Keratinocyte (primary cell): ENCODE measurements around the gene MFAP1. TPM values are rescaled to one million over a fixed set of nuclear protein-coding genes. Genes with fewer than 3 reads are reported as not detected.

Experiments
- DNase-seq: peaks from one replicate; pipeline ENCODE4 v3.0.0-alpha.2; 2011; ENCODE audit warnings: low read depth, missing footprints, low spot score
- FAIRE-seq: peaks from 2 replicates; lab custom pipeline; 2011; peaks lifted over from hg19 to GRCh38; lab: Jason Lieb, UNC
- H2AFZ ChIP-seq: 2 replicates; pipeline ENCODE4 v1.6.0; 2012; ENCODE audit warnings: low read length, control low read depth, inconsistent platforms; ENCODE audit not compliant: control insufficient read depth
- H3K27ac ChIP-seq: 2 replicates; pipeline ENCODE4 v1.5.1; 2011; ENCODE audit warnings: low read length; ENCODE audit not compliant: control insufficient read depth, insufficient read depth
- H3K27me3 ChIP-seq: 3 replicates; pipeline ENCODE4 v1.6.0; 2011; ENCODE audit warnings: low read length; ENCODE audit not compliant: control insufficient read depth, insufficient read depth; ENCODE audit errors: extremely low read depth
- H3K36me3 ChIP-seq, 2 experiments: 2 replicates in 1 of 2; 3 replicates in 1 of 2; pipeline ENCODE4 v1.5.1; 2011; ENCODE audit warnings: low read length in 2 of 2, mild to moderate bottlenecking in 1 of 2; ENCODE audit not compliant: control insufficient read depth in 2 of 2, insufficient read depth in 2 of 2; ENCODE audit errors: extremely low read depth in 1 of 2
- H3K4me1 ChIP-seq: 3 replicates; pipeline ENCODE4 v1.5.1; 2011; ENCODE audit warnings: low read length; ENCODE audit not compliant: control insufficient read depth, insufficient read depth; ENCODE audit errors: extremely low read depth
- H3K4me2 ChIP-seq: 3 replicates; pipeline ENCODE4 v1.6.0; 2011; ENCODE audit warnings: low read depth, low read length; ENCODE audit not compliant: control insufficient read depth, insufficient read depth; ENCODE audit errors: extremely low read depth
- H3K4me3 ChIP-seq, 3 experiments: fragments of 200-600 bp in 1 of 3; sonication (generic) in 1 of 3; 2 replicates in 2 of 3; 3 replicates in 1 of 3; pipeline ENCODE4 v1.5.1; 2011 to 2016; ENCODE audit warnings: low read length in 3 of 3, mild to moderate bottlenecking in 3 of 3, control low read depth in 2 of 3, inconsistent platforms in 1 of 3, low read depth in 1 of 3, mixed read lengths in 1 of 3, mixed run types in 1 of 3, moderate library complexity in 1 of 3; ENCODE audit not compliant: control insufficient read depth in 2 of 3, insufficient read depth in 2 of 3; ENCODE audit errors: extremely low read depth in 1 of 3
- H3K79me2 ChIP-seq: 2 replicates; pipeline ENCODE4 v1.6.0; 2012; ENCODE audit warnings: low read length; ENCODE audit not compliant: control insufficient read depth, insufficient read depth
- H3K9ac ChIP-seq: 3 replicates; pipeline ENCODE4 v1.6.0; 2011; ENCODE audit warnings: low read length; ENCODE audit not compliant: control insufficient read depth, insufficient read depth; ENCODE audit errors: extremely low read depth
- H3K9me1 ChIP-seq: 3 replicates; pipeline ENCODE4 v1.6.0; 2011; ENCODE audit warnings: low read length; ENCODE audit not compliant: control insufficient read depth, insufficient read depth; ENCODE audit errors: extremely low read depth
- H3K9me3 ChIP-seq: 2 replicates; pipeline ENCODE4 v1.5.1; 2012; ENCODE audit warnings: low read depth, low read length; ENCODE audit not compliant: control insufficient read depth
- H4K20me1 ChIP-seq: 3 replicates; pipeline ENCODE4 v1.6.0; 2011; ENCODE audit warnings: low read length; ENCODE audit not compliant: control insufficient read depth, insufficient read depth; ENCODE audit errors: extremely low read depth
- CTCF ChIP-seq, 3 experiments: IDR thresholded peaks in 1 of 3; conservative IDR thresholded peaks in 1 of 3; optimal IDR thresholded peaks in 1 of 3; 2 replicates in 2 of 3; 3 replicates in 1 of 3; pipeline versions ENCODE3 to v1.5.1; 2011; ENCODE audit warnings: low read length in 3 of 3, mild to moderate bottlenecking in 3 of 3, moderate library complexity in 2 of 3, control low read depth in 1 of 3, inconsistent platforms in 1 of 3; ENCODE audit not compliant: insufficient read depth in 2 of 3; ENCODE audit errors: extremely low read depth in 1 of 3
- EZH2 ChIP-seq: IDR thresholded peaks from one replicate; pipeline ENCODE4 v1.6.1; 2012; ENCODE audit warnings: inconsistent platforms, mild to moderate bottlenecking, low read length, moderate library complexity
- dilution Hi-C: fragments of 300-500 bp; cut with MboI; formaldehyde crosslinking; loops from one replicate; pipeline ENCODE4 v1.7.0; 2020; ENCODE audit warnings: low sequenced_read_pairs; ENCODE audit not compliant: extremely low pct_ligation_motif_present
- polyA plus RNA-seq, 5 experiments: library from polyadenylated mRNA; depleted of rRNA in 3 of 5; stranded (reverse) in 3 of 5; stranded (forward) in 1 of 5; unstranded in 1 of 5; fragments of >200 nt; gene quantifications; 1 replicate in 1 of 5; 2 replicates in 3 of 5; 3 replicates in 1 of 5; pipeline versions ENCODE4 v1.2.1 to v1.2.3, GENCODE V29; 2011 to 2012; ENCODE audit warnings: missing spikeins in 2 of 5, low read depth in 1 of 5, low replicate concordance in 1 of 5

The MFAP1 gene
- polyA plus RNA-seq, 1 donor (not counting 4 experiments of a cell fraction or from before 2014, with no cell fraction given) = 25.6 TPM

DNA sequence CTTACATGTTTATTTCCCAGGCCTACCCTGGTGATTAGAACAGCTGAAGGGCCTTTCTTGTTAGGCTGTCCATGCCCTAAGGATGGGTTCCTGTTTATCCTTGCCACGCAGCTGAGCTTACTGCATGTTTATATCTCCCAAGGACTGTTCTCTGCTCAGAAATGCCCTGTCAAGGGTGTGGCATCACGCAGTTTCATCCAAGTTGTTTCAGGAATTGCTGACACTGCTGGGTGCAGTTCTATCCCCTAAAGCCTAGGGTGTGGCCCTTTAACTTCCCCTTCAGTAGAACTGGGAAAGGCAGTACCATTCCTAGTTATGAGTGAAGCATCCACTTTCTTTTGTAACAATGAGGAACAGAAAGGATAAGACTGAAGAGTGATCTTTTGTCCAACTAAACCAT, 52.7 kb downstream of the MFAP1 start:
- DNase-seq = no peak
- no peak for TF ChIP-seq CTCF (optimal IDR thresholded peaks at IDR 0.05 in 1 of 3, IDR thresholded peaks at IDR 0.05 in 1 of 3, conservative IDR thresholded peaks at IDR 0.05 in 1 of 3; ENCODE audit: extremely low read depth in 1 of 3, insufficient read depth in 2 of 3, low read length in 3 of 3)
- TF ChIP-seq EZH2 = no peak
- H3K4me1 ChIP-seq = peaks cover 16% of the 10 kb centered on the region
- no peak overlapping the region for H3K4me3 ChIP-seq
- H3K27me3 ChIP-seq = no peaks in the 10 kb centered on the region
- H3K9ac ChIP-seq = no peak overlapping the region
- no peak overlapping the region for H2AFZ ChIP-seq
- dilution Hi-C loops = no loop called here
- FAIRE-seq = no peak
- no peak overlapping the region for H3K27ac ChIP-seq
- H4K20me1 ChIP-seq = no peaks in the 10 kb centered on the region
- no peaks in the 10 kb centered on the region for H3K9me1 ChIP-seq
- H3K79me2 ChIP-seq = no peaks in the 10 kb centered on the region
- no peaks in the 10 kb centered on the region for H3K9me3 ChIP-seq
- no peak overlapping the region for H3K4me2 ChIP-seq
- H3K36me3 ChIP-seq = peaks cover 25 to 45% of the 10 kb centered on the region in 2 experiments

DNA sequence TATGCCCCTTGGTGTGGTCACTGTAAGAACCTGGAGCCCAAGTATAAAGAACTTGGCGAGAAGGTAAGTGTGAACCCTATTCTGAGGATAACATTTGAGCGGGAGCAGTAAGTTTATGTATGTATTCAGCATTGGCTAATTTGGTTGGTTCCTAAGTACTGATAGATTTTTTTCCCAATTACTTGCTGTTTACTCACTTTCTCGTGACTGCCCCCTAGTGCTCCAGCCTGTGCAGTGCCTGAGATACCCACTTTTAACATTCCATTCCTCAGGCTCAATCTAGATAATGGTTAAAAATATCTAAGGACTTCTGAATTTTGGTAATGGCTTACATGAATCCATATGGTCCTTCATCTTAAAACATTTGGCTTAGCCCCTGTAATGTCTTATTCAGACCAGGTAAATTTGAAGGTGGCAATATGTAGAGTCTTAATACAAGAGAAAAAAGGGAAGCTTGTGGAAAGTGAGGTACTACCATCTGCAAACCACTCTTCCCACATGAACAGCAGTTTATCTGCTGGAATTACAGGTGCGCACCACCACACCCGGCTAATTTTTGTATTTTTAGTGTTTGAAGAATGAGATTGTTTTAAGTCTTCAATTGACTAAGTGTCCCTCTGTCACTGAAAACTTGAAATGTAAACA, 54.8 kb downstream of the MFAP1 start:
- no peaks in the 10 kb centered on the region for H3K9me1 ChIP-seq
- H3K4me3 ChIP-seq = no peak overlapping the region
- no peak for DNase-seq
- no peak for TF ChIP-seq EZH2
- TF ChIP-seq CTCF (optimal IDR thresholded peaks at IDR 0.05 in 1 of 3, IDR thresholded peaks at IDR 0.05 in 1 of 3, conservative IDR thresholded peaks at IDR 0.05 in 1 of 3; ENCODE audit: extremely low read depth in 1 of 3, insufficient read depth in 2 of 3, low read length in 3 of 3) = peak; percentile 68 to 79 (median 76)
- no peak overlapping the region for H3K9ac ChIP-seq
- no peak overlapping the region for H2AFZ ChIP-seq
- dilution Hi-C loops = no loop called here
- no peaks in the 10 kb centered on the region for H3K27me3 ChIP-seq
- H3K79me2 ChIP-seq = no peaks in the 10 kb centered on the region
- H3K36me3 ChIP-seq = peaks cover 32 to 59% of the 10 kb centered on the region in 2 experiments
- H3K27ac ChIP-seq = no peak overlapping the region
- H3K4me2 ChIP-seq = no peak overlapping the region
- H3K9me3 ChIP-seq = no peaks in the 10 kb centered on the region
- FAIRE-seq = peak; percentile 44
- H4K20me1 ChIP-seq = no peaks in the 10 kb centered on the region
- peaks cover 6% of the 10 kb centered on the region for H3K4me1 ChIP-seq
